ENCODE results near the gene PRKCG. TPM values are rescaled to one million over a fixed set of nuclear protein-coding genes. Genes with fewer than 3 reads are reported as not detected.

PRKCG gene
- total and polyA plus RNA-seq, 7 donors = 0.01 TPM; not detected in 6

GRCh38 chr19:53909471-53910169 lies 27.6 kb downstream of the PRKCG start:
- DNase-seq = peak in 1 of 2 donors; percentile 33
- ATAC-seq = no peak
- no peak overlapping the region for H3K27ac ChIP-seq
- H3K36me3 ChIP-seq (ENCODE audit: insufficient read depth in 1 of 2, low read depth in 1 of 2) = no peaks in the 10 kb centered on the region
- intact Hi-C loops (cut with DNase I) = no loop called here
- H3K27me3 ChIP-seq (ENCODE audit: insufficient read depth in 3 of 3, low read length in 2 of 3) = peaks cover 0 to 76% (median 41%) of the 10 kb centered on the region in 3 donors
- H3K4me1 ChIP-seq = peaks cover 8% of the 10 kb centered on the region
- 1 to 3% (median 2%) methylated on average over 45 to 47 of the region's 47 CpGs for WGBS, 3 donors
- no peaks in the 10 kb centered on the region for H3K9me3 ChIP-seq
- H3K4me3 ChIP-seq = no peak overlapping the region
- TF ChIP-seq CTCF (IDR thresholded peaks at IDR 0.05) = no peak

DNA sequence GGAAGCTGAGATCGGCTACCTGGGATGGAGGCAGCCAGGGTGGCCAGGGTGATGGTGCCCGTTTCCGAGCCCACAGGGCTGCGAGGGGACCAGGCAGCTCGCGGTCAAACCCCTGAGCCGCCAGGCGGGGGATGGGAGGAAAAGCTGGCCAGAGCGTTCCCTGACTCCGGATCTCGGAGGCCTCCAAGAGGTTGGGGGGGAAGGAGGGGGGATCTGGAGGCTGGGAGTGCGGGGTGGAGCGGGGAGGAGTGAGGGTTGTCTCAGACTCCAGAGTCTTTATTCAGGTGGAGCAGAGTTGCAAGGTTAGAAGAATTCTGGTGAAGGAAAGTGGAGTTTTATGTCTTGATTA lies 28.1 kb downstream of the PRKCG start:
- H3K4me1 ChIP-seq = peaks cover 8% of the 10 kb centered on the region
- peaks cover 0 to 76% (median 39%) of the 10 kb centered on the region in 3 donors for H3K27me3 ChIP-seq (ENCODE audit: insufficient read depth in 3 of 3, low read length in 2 of 3)
- ATAC-seq (no peak), DNase-seq (peak in 1 of 2 donors; percentile 17)
- 0 to 1% (median 1%) methylated on average over 12 to 13 of the region's 13 CpGs for WGBS, 3 donors
- H3K27ac ChIP-seq = no peak overlapping the region
- no peak overlapping the region for H3K4me3 ChIP-seq
- no peaks in the 10 kb centered on the region for H3K9me3 ChIP-seq
- no peaks in the 10 kb centered on the region for H3K36me3 ChIP-seq (ENCODE audit: insufficient read depth in 1 of 2, low read depth in 1 of 2)
- TF ChIP-seq CTCF (IDR thresholded peaks at IDR 0.05) = no peak
- intact Hi-C loops (cut with DNase I) = no loop called here

- DNase-seq (no peak), ATAC-seq (no peak)
- intact Hi-C loops (cut with DNase I) = no loop called here
- no peak for TF ChIP-seq CTCF (IDR thresholded peaks at IDR 0.05)
- peaks cover 0 to 60% (median 35%) of the 10 kb centered on the region in 3 donors for H3K27me3 ChIP-seq (ENCODE audit: insufficient read depth in 3 of 3, low read length in 2 of 3)
- H3K36me3 ChIP-seq (ENCODE audit: insufficient read depth in 1 of 2, low read depth in 1 of 2) = no peaks in the 10 kb centered on the region
- H3K27ac ChIP-seq = no peak overlapping the region
- H3K4me3 ChIP-seq = no peak overlapping the region
- WGBS, 3 donors = 64 to 73% (median 70%) methylated on average over 17 to 18 of the region's 18 CpGs
- H3K4me1 ChIP-seq = peaks cover 8% of the 10 kb centered on the region
- no peaks in the 10 kb centered on the region for H3K9me3 ChIP-seq
Observed at GRCh38 chr19:53912653-53913052, 30.7 kb downstream of the PRKCG start.

- WGBS, 3 donors = 55 to 59% (median 58%) methylated on average over 8 of the region's 8 CpGs
- H3K27ac ChIP-seq = no peak overlapping the region
- no peak overlapping the region for H3K4me3 ChIP-seq
- TF ChIP-seq CTCF (IDR thresholded peaks at IDR 0.05) = no peak
- H3K27me3 ChIP-seq (ENCODE audit: insufficient read depth in 3 of 3, low read length in 2 of 3) = peaks cover 0 to 38% (median 16%) of the 10 kb centered on the region in 3 donors
- DNase-seq (no peak), ATAC-seq (no peak)
- H3K36me3 ChIP-seq (ENCODE audit: insufficient read depth in 1 of 2, low read depth in 1 of 2) = no peaks in the 10 kb centered on the region
- H3K4me1 ChIP-seq = no peaks in the 10 kb centered on the region
- no peaks in the 10 kb centered on the region for H3K9me3 ChIP-seq
- intact Hi-C loops (cut with DNase I) = no loop called here
Observed at GRCh38 chr19:53915000-53915399, 33.0 kb downstream of the PRKCG start.

DNA sequence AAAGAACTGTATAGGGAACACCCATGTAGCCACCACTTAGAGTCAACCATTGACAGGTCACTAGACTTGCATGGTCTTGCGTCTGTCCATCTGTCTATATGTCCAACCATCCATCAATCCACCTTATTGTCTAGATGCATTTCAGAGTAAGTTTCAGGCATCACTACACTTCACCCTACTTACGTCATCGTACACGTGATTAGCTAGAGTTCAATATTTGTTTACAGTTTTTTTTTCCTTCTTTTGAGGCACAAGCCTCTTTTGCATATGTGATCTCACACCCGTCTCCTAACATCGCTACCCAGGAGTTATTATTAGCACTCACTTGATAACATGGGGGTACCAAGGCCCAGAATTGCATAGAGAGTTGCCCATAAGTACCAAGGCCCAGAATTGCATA lies 34.0 kb downstream of the PRKCG start:
- Histone ChIP-seq H3K4me3 (no peak overlapping the region), H3K27ac (no peak overlapping the region), H3K9me3 (no peaks in the 10 kb centered on the region), H3K27me3 (ENCODE audit: insufficient read depth in 3 of 3, low read length in 2 of 3) (peaks cover 0 to 28% (median 12%) of the 10 kb centered on the region in 3 donors), H3K36me3 (ENCODE audit: insufficient read depth in 1 of 2, low read depth in 1 of 2) (no peaks in the 10 kb centered on the region), H3K4me1 (no peaks in the 10 kb centered on the region)
- 75 to 76% (median 75%) methylated on average over 6 of the region's 6 CpGs for WGBS, 3 donors
- intact Hi-C loops (cut with DNase I) = no loop called here
- no peak for DNase-seq
- no peak for ATAC-seq
- no peak for TF ChIP-seq CTCF (IDR thresholded peaks at IDR 0.05)
